GM12891 (cell line): ENCODE results near the gene NRXN3.

ENCODE experiments used
- POLR2A ChIP-seq: IDR thresholded peaks from 2 replicates; pipeline ENCODE4 v1.6.1; 2011; ENCODE audit warnings: low read depth, low read length, control low read depth
- TAF1 ChIP-seq: IDR thresholded peaks from 2 replicates; pipeline ENCODE4 v1.6.1; 2011; ENCODE audit warnings: low read depth, low read length, control low read depth

DNA sequence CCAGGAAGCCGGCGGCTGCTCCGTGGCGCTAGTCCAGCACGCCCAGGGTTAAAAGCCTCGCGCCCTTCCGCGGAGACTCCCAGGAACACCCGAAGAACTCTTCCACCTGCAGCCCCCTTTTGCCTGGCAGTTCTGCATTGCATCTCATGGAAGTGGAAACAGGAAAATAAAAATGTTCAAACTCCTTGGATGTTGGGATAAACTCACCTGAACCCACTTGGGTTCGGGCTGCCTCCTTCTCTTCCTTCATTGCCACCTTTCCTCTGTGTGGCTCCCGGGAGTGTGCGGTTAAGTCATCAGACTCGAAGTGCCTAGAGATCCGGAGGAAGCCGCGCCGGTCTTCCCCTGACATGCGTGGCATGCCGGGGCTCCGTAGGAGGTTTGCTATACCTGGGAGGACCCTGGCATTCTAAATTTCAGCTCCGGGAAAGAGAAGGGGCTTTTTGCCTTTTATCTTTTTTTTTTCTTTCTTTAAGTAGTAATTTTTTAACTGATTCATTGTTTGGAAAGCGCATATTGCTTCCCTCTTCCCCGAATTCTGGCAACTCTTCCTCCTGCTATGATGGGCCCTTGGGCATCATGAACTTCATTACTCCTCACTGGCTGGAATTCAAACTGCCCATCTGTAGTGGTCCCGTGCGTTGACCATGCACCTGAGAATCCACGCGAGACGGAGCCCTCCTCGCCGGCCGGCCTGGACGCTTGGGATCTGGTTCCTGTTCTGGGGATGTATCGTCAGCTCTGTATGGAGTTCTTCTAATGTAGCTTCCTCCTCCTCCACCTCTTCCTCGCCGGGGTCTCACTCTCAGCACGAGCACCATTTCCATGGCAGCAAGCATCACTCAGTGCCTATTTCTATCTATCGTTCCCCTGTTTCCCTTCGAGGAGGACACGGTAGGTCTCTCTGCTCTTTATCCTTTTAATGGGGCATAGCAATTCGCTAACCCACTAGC lies 1109.7 kb downstream of the NRXN3 start:
- TF ChIP-seq POLR2A (no peak), TAF1 (no peak)
